GM21619 (cell line): ENCODE measurements around the gene YPEL3.
"Not testable (repeated sequence)": the region's sequence is repeated elsewhere in the genome, so short reads cannot be mapped to it uniquely, and the experiment has no call there.

ENCODE experiments used
- ATAC-seq: cut with Tn5 transposase; IDR thresholded peaks from one replicate; pipeline ENCODE4 v1.9.1; 2021; ENCODE audit not compliant: unreplicated experiment

YPEL3 gene, protein sequence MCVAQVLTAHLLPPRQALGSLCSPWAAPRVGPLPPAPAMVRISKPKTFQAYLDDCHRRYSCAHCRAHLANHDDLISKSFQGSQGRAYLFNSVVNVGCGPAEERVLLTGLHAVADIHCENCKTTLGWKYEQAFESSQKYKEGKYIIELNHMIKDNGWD

GRCh38 chr16:30096105-30096861 lies at the start of gene YPEL3:
TSS of gene YPEL3 (minus strand) at chr16:30096213. CDS start at chr16:30095482, 731 bp downstream.
- peak; percentile 31 for ATAC-seq

DNA sequence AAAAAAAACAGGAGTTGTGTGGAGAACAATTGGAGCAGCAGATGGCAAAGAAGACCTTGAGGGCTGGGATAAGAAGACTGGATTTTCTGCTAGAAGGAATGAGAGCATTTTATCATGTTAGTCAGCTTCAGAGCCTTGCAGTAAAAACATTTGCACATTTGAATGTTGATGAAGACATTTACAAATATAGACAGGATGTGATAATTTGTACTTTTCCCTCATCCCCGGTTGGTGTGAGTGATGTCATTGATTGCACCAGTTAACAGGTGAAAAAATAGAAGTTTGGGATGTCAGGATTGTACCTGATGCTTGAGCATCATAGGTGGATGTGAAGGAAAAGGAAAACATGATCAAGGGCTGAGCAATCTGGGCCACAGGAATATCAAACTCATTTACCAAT lies 49.6 kb upstream of the YPEL3 start:
- ATAC-seq, result no peak

- ATAC-seq, result no peak
Measured at GRCh38 chr16:30144917-30145316, 48.9 kb upstream of the YPEL3 start.

- ATAC-seq, result no peak
Measured at GRCh38 chr16:30144017-30144416, 48.0 kb upstream of the YPEL3 start.

GRCh38 chr16:30143347-30143702 lies 47.3 kb upstream of the YPEL3 start:
- ATAC-seq, result no peak

GRCh38 chr16:30142672-30143346 lies 46.8 kb upstream of the YPEL3 start:
- no peak for ATAC-seq

GRCh38 chr16:30141750-30142149 lies 45.7 kb upstream of the YPEL3 start:
- no peak for ATAC-seq

GRCh38 chr16:30139583-30140481 lies 43.8 kb upstream of the YPEL3 start:
- no peak for ATAC-seq

- ATAC-seq, result no peak
Measured at GRCh38 chr16:30137897-30138296, 41.9 kb upstream of the YPEL3 start.

DNA sequence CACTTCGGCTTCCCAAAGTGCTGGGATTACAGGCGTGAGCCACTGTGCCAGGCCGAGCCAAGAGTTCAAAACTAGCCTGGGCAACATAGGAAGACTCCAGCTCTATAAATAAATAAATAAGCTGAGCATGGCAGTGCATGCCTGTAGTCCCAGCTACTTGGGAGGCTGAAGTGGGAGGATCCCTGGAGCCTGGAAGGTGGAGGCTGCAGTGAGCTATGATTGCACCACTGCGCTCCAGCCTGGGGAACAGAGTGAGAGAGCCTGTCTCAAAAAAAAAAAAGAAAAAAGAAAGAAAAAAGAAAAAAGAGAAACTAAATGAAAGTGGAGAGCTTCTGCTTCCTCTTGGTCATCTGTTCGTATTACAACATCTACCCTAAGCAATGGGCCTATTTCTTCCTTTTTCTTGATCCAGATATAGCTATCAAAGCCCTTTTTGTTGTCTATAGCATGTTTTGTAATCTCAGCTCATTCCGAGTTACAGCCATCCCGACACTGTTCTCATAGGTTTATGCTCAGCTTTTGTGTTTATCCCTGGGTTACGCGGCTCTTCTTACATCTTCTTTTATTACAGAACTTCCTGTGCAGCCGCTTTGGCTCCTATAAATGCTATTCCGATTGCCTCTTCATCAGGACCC lies 41.1 kb upstream of the YPEL3 start:
- no peak for ATAC-seq

GRCh38 chr16:30132591-30132990 lies 36.6 kb upstream of the YPEL3 start:
- no peak for ATAC-seq

GRCh38 chr16:30131869-30132475 lies 36.0 kb upstream of the YPEL3 start:
- no peak for ATAC-seq

GRCh38 chr16:30127993-30128392 lies 32.0 kb upstream of the YPEL3 start:
- ATAC-seq, result no peak

DNA sequence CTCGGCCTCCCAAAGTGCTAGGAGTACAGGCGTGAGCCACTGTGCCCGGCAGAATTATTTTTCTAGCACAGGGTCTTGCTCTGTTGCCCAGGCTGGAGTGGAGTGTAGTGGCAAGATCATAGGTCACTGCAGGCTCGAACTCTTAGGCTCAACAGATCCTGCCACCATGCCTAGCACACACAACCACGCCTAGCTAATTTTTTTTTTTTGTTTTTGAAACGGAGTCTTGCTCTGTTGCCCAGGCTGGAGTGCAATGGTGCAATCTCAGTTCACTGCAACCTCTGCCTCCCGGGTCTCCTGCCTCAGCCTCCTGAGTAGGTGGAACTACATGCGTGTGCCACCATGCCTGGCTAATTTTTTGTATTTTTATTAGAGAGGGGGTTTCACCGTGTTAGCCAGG lies 29.7 kb upstream of the YPEL3 start:
- ATAC-seq, result not testable (repeated sequence)

GRCh38 chr16:30124985-30125379 lies 29.0 kb upstream of the YPEL3 start:
- ATAC-seq, result no peak

DNA sequence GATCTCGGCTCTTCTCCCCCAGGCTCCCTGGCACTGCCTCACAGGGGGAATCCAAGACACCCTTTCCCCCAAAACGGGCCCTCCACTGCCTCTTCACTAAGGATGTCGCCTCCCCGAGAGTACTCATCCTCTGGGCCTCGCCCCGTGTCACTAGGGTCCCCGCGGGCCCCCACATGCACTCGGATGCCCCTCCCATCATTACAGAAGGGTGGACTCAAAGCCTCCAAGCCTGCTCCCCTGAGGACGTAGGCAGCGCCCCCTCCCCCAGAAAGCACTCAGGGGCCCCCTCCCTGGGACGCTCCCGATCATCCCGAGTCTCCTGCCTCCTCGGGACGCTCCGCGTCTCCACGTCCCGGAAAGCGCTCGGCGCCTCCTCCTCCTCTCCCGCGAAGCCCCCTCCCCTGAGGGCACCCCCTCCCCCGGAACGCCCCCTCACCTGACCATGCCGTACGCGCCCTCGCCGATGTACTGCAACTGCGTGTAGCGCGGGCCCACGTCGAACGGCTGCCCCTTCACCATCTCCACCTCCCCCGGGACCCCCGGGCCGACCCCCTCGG lies 26.7 kb upstream of the YPEL3 start:
- peak; percentile 12 for ATAC-seq

GRCh38 chr16:30121741-30122571 lies 25.9 kb upstream of the YPEL3 start:
- no peak for ATAC-seq

- ATAC-seq, result no peak
Measured at GRCh38 chr16:30120340-30121105, 24.5 kb upstream of the YPEL3 start.
